ENCODE data around the gene HAPLN3. TPM values are rescaled to one million over a fixed set of nuclear protein-coding genes. Genes with fewer than 3 reads are reported as not detected.

HAPLN3 gene
- total RNA-seq, 1 experiment from 2014 or later, result 42.4 TPM

- no peak overlapping the region for H2AK5ac ChIP-seq (ENCODE audit: insufficient read length, low read length)
- H3K27ac ChIP-seq (ENCODE audit: insufficient read length, low read depth, low read length), result no peak overlapping the region
- no peak overlapping the region for H2AFZ ChIP-seq (ENCODE audit: low read length)
- H3K14ac ChIP-seq (ENCODE audit: insufficient read depth, low read length), result no peak overlapping the region
- no peak overlapping the region for H2BK15ac ChIP-seq (ENCODE audit: low read depth, low read length)
- no peak overlapping the region for H3K9ac ChIP-seq (ENCODE audit: extremely low read depth, insufficient read length, low read length)
- H3K4me2 ChIP-seq (ENCODE audit: insufficient read depth, insufficient read length, low read length), result no peak overlapping the region
- no peak for TF ChIP-seq CTCF (conservative IDR thresholded peaks at IDR 0.05)
- peak overlapping the region in 2 of 3 experiments; percentile 39 to 95; a peak in 3 of 7 replicates for H3K27ac Mint-ChIP-seq
- no peaks in the 10 kb centered on the region for H3K27me3 Mint-ChIP-seq (ENCODE audit: low read depth)
- peaks cover 87 to 100% (median 94%) of the 10 kb centered on the region in 3 experiments for H3K36me3 Mint-ChIP-seq (ENCODE audit: insufficient read depth in 1 of 3, low read depth in 3 of 3)
- H3K79me1 ChIP-seq (ENCODE audit: insufficient read depth, low read depth, low read length, poor library complexity, severe bottlenecking), result peaks cover 24% of the 10 kb centered on the region
- no peak overlapping the region for H3T11ph ChIP-seq (ENCODE audit: low read length)
- no peak overlapping the region for H2BK5ac ChIP-seq (ENCODE audit: insufficient read length, low read length)
- H3K9me3 ChIP-seq (ENCODE audit: control insufficient read depth, low read depth, low read length), result no peaks in the 10 kb centered on the region
- no CpG with 5 or more reads among the region's 14 CpGs for WGBS (ENCODE audit: extremely low coverage, insufficient read length, low lambda C conversion rate)
- H3K23ac ChIP-seq (ENCODE audit: insufficient read length, low read depth, low read length), result no peak overlapping the region
- no peak overlapping the region for H4K8ac ChIP-seq (replicated peaks; ENCODE audit: insufficient read length, low read depth, low read length)
- H3K23me2 ChIP-seq (ENCODE audit: insufficient read length, low read depth, low read length, poor library complexity, severe bottlenecking), result peaks cover 5% of the 10 kb centered on the region
- H3K27me3 ChIP-seq (ENCODE audit: insufficient read depth, low read length), result no peaks in the 10 kb centered on the region
- peaks cover 18% of the 10 kb centered on the region; the same call in 1 of the 2 replicates for H3K79me2 ChIP-seq (ENCODE audit: insufficient read depth, low read length)
- no peaks in the 10 kb centered on the region; a peak in 1 of 5 replicates for H3K9me3 Mint-ChIP-seq
- H3K4me1 ChIP-seq (ENCODE audit: insufficient read depth, low read length), result peaks cover 8% of the 10 kb centered on the region
- H3K56ac ChIP-seq (ENCODE audit: insufficient read length, low read depth, low read length), result no peak overlapping the region
- H2BK120ac ChIP-seq (ENCODE audit: low read depth, low read length, poor library complexity, severe bottlenecking), result no peak overlapping the region
- peak overlapping the region in 1 of 2 experiments; percentile 54; a peak in 2 of 5 replicates for H3K4me3 Mint-ChIP-seq
- H2BK20ac ChIP-seq (ENCODE audit: low read depth, low read length, poor library complexity, severe bottlenecking), result no peak overlapping the region
- H2BK12ac ChIP-seq (ENCODE audit: insufficient read length, low read depth, low read length), result no peak overlapping the region
- no peak for DNase-seq
- no peaks in the 10 kb centered on the region for H4K20me1 ChIP-seq (ENCODE audit: control insufficient read depth, insufficient read depth, insufficient read length)
- H3K4ac ChIP-seq (ENCODE audit: low read depth, low read length), result no peak overlapping the region
- peaks cover 53 to 92% of the 10 kb centered on the region in 2 experiments for H3K4me1 Mint-ChIP-seq
- no peak overlapping the region for H4K5ac ChIP-seq (ENCODE audit: insufficient read length, low read depth, low read length)
- H4K91ac ChIP-seq (ENCODE audit: insufficient read length, low read depth, low read length), result no peak overlapping the region
- H3K18ac ChIP-seq (ENCODE audit: insufficient read length, low read depth, low read length), result no peak overlapping the region
These were observed 11.8 kb upstream of the HAPLN3 start for GRCh38 chr15:88907111-88907510.
